CD4-positive, alpha-beta T cell treated with Interleukin-21 for 1 hour (primary cell): ENCODE results near the gene GLRX3.
"Not testable (repeated sequence)": the region's sequence is repeated elsewhere in the genome, so short reads cannot be mapped to it uniquely, and the experiment has no call there.

Source experiments
- DNase-seq: peaks from one replicate; pipeline ENCODE4 v3.0.0-alpha.2; 2020

GLRX3 gene

DNA sequence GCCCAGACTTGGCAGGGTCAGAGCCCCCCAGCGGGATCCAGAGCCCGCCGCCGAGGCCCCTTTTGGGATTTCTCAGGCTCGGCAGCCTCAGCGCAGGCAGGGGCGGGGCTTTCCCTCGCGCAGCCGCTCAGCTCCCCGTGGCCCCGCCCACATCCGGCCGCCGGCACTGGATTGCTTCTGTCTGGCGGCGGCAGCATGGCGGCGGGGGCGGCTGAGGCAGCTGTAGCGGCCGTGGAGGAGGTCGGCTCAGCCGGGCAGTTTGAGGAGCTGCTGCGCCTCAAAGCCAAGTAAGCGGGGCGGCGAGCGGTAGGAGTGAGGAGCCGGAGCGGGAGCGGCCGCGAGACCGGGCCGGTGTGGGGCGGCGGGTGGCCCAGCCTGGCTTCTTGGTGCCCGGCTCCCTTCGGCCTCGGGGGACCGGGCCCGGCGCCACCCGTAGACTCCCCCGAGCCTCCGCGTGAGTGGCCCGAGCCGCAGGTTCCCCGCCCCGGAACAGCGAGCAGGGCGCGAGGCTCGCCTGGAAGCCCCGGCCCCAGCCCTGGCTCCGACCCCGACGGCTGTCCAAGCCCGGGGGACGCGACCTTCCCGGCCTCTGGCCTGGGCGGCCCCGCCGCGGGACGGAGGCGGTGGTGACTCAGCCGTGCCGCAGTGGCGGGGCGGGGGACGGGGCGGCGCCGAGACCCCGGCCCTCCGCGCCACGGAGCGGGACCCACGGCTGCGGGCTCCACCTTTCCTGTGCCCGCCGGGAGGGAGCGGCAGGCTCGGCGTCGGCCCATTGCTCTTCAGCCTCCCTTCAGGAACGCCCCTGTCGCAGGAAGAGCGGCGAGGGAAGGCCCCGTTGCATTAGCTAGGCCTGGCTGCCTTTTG, at the start of gene GLRX3:
TSS of gene GLRX3 (plus strand) at position 166 of the 864 bp plus-strand sequence. CDS start at position 196, 30 bp downstream.
- peak; percentile 86 for DNase-seq

DNA sequence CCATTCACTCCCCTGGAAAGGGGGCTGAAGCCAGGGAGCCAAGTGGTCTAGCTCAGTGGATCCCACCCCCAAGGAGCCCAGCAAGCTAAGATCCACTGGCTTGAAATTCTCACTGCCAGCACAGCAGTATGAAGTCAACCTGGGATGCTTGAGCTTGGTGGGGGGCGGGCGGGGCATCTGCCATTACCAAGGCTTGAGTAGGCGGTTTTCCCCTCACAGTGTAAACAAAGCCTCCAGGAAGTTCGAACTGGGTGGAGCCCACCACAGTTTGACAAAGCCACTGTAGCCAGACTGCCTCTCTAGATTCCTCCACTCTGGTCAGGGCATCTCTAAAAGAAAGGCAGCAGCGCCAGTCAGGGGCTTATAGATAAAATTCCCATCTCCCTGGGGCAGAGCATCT, 45.6 kb upstream of the GLRX3 start:
- DNase-seq: not testable (repeated sequence)

DNA sequence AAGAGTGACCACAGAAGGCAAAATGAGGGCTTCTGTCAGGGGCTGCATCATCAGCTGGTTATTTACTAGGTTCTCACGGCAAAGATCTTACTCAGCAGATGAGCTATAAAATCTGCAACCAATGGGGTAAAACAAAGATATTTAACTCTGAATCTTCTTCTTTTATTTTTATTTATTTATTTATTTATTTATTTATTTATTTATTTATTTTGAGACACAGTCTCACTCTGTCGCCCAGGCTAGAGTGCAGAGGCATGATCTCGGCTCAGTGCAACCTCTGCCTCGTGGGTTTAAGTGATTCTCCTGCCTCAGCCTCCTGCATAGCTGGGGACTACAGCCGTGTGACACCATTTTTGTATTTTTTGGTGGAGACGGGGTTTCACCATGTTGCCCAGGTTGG, 36.8 kb upstream of the GLRX3 start:
- DNase-seq: no peak

DNA sequence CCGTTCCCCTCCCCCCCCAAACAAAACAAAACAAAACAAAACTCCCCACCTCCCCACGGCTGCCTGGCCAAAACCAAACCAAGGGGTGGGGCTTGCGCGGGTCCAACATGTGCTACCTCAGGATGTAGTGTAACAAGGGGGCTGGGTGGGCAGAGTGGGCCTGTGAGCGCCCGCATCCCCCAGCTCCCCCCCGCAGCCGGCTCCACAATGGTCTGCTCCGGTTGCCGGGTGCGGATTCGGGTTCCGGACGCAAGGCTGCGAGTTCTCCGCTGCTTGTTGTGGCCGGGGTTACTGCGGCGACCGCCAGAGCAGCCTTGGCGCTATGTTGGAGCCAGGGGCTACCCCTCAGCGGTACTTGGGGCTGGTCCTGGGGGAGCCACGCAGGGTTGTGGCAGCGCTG, 30.5 kb upstream of the GLRX3 start:
- no peak for DNase-seq

DNA sequence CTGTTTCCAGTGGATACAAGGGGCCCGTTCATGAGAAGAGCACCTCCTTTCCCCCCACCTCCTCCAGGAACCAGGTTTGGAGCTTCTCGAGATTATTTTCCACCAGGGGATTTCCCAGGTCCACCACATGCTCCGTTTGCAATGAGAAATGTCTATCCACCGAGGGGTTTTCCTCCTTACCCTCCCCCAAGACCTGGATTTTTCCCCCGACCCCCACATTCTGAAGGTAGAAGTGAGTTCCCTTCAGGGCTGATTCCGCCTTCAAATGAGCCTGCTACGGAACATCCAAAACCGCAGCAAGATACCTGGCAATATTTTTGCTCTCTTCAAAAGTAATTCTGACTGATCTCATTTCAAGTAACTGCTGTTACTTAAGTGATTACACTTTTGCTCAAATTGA, 28.0 kb upstream of the GLRX3 start:
- not testable (repeated sequence) for DNase-seq

DNA sequence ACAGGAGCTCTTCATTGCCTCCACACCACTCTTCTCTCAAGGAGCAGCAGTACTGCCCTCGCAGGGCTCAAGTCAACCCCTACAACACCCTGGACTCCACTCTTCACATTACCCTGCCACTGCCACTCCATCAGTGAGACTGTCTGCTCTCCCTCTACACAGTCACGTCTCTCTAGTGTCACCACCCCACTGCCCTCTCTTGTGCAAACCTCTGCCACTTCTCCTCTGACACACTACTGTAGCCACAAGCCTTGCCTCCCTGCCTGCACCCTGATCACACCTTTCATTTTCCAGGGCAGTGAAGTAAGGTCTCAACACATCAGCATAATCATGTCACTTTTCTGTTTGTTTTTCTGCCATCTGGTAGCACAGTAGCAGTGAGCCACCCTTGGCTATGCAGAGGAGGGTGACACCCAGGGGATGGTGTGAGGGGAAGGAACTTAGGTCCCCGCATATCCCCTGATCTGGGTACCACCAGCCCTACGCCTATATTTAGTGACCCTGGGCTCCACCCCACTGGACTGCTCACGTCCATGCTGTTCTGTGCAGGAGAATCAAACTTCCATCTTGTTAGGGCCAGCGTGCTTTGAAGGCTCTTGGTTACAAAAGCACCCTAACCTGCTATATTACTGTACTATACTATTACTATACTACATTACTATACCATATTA, 27.1 kb upstream of the GLRX3 start:
- DNase-seq: no peak

DNA sequence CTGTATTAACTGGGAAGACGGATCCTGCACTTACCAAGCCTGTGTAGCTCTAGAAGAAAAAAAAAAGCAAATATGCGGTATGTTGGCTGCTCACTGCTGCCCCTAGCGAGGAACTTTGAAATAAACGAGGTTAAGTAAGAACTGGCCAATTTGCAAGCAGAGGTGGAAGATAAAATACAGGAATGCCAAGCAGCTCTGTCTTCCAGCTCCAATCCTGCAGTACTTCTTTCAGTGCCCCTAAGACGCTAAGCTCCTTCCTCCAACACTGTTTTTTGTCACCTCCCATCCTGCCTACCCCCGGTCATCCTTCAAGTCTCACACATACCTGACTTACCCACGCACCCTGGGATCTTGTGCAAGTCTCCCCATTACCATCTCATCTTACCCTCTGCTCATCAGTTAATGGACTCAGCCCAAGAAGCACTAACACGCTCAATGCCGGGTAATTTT, 26.4 kb upstream of the GLRX3 start:
- DNase-seq: peak; percentile 84

DNA sequence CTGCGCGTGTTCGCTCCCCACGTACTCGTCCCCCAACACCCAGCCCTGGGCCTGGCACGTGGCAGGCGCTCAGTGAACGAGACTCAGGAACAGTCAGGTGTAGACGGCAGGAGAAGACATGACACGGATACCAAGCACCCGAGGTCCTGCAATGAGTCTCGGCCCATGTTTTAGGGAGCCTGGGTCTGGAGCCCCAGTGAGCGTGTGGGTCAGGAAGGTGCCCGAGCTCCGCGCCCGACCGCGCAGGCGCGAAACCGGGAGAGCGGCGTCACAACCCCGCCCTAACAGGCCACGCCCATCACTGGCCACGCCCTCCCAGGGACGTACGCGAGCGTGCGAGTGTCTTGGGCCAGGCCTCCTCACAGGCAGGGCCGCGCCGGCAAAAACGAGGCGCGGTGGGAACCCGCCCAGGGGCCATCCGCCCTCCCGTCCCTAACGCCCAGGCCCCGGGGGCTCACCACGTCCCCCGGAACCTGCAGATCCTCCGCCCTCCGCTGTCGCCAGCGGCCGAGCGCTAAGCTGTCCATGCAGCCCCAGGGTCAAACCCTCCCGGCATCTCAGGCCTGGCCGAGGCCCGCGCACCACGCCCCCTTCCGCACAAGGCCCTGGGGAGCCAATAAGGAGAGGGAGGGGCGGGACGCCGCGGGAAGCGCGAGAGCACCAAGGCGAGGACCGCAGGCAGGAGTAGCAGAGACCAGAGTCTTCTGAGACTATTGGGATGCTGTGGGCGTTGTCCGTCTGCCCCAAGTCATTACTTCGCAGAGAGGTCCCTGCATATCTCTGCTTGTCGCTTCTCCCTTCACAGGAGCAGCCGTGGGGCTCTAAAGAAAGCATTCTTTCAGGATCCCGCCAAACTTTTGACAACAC, 25.7 kb upstream of the GLRX3 start, which contains the start of gene C10orf143:
TSS of gene C10orf143 (minus strand) at position 585 of the 867 bp plus-strand sequence. CDS start at position 527, 58 bp downstream.
- peak; percentile 97 for DNase-seq

DNA sequence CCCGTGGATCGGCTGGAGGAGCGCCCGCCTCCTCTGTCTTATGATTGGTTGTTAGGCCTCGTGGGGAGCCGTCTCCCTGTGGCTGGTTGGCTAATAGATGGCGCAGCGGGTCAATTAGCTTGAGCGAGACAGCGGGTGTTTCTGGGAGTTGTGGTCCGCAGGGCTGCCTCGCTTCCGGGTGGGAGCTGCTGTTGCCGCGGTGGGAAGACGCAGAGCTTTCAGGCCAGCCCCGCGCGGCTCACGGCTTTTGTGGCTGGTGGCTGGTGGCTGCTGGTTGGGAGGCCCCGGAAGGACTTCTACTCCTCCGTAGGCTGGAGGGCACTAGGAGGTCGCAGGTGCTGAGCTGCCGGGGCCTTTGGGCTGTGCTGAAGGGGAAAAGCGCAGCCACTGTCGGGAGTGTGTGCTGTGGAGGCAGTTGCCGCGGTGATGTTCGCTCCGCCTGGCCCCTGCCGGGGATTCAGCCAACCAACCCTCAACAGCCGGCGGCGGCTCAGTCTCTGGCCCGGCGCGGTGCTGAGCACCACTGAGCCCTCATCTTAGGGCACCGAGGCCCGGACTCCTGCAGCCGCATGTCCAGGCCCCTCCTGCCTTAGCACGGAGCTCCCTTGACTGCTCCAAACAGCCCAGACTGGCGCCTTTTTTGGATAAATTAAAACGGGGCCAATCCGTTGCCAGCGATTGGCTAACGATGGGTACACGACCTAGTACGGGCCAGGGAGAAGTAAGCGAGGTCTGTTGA, 24.9 kb upstream of the GLRX3 start:
- peak; percentile 97 for DNase-seq

DNA sequence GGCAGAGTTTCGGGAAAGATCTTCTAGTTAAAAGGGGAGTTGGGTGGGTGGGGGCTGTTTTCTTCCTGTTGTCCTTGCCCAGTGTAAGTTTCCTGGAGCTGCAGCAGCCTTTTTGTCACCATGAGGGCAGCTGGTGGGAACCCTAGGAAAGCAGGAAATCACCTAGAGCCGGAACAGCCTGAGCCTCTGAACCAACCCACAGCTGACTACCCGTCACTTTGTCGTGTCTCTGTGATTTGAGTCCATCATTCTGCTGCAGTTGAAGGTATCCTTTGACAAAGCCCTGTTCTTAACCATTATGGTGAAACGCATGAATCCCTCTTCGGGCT, 24.4 kb upstream of the GLRX3 start:
- no peak for DNase-seq

DNA sequence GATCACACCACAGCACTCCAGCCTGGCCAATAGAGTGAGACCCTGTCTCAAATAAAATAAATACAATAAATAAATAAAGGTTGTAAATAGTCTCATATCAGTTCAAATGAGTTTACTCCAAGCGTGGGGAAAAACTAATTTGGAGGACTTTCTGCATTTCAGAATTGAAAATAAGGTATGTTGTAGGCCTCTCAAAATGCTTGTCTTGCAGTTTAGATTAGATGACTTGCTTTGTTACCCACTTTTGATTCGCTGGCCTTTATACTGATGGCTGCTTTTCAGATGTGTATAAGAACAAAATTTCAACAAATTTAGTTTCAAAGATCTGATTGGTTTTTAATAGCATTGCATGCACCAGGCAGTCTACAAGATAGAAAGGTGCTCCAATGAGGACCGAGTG, 23.4 kb upstream of the GLRX3 start:
- no peak for DNase-seq

DNA sequence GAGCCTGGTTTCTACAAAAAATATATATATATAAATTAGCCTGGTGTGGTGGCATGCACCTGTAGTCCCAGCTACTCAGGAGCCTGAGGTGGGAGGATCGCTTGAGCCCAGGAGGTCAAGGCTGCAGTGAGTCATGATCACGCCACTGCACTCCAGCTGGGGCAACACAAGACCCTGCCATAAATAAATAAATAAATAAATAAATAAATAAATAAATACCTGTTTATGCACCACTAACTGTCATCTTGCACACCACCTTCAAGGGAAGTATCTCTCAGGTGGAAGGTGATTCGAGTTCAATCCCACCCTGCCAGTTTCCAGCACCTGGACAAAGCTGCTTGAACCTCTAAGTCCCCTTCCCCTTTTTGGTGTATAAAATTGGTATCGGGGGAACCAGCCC, 19.2 kb upstream of the GLRX3 start:
- DNase-seq: not testable (repeated sequence)

DNA sequence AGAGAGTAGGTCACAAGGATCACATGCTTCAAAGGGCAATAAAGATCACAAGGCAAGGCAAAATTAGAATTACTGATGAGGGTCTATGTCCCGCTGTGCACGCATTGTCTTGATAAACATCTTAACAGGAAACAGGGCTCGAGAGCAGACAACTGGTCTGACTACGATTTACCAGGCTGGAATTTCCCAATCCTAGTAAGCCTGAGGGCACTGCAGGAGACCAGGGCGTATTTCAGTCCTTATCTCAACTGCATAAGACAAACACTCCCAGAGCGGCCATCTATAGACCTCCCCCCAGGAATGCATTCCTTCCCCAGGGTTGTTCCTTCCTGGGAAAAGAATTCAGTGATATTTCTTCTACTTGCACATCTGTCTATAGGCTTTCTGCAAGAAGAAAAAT, 18.7 kb upstream of the GLRX3 start:
- not testable (repeated sequence) for DNase-seq

DNA sequence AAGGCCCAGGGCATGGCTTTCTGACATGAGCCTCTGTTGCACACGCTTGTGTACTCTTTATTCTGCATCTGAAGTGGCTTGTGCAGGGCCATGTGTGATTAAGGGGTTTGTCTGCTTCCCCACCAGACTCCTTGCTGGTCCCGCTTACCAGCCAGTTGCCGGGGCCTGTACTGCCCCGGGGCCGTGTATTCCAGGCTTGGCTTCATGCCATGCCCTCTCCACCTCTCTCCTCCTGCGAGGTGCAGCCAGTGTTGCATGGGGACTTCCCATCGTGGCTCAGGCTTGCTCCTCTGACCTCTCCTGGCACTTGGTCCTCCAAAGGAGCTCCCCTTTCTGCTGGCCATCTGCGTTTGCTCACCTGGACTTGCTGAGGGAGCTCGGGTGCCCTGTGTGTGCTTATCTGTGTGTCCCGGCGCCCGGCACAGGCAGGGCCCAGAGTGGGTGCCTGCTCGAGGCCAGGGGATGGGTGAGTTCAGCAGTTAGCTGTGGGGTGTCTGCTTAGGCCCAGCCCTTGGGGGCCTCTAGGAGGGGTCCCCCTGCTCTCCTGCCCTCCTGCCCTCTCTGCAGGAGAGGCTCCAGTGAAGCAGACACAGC, 14.6 kb upstream of the GLRX3 start:
- DNase-seq: no peak

DNA sequence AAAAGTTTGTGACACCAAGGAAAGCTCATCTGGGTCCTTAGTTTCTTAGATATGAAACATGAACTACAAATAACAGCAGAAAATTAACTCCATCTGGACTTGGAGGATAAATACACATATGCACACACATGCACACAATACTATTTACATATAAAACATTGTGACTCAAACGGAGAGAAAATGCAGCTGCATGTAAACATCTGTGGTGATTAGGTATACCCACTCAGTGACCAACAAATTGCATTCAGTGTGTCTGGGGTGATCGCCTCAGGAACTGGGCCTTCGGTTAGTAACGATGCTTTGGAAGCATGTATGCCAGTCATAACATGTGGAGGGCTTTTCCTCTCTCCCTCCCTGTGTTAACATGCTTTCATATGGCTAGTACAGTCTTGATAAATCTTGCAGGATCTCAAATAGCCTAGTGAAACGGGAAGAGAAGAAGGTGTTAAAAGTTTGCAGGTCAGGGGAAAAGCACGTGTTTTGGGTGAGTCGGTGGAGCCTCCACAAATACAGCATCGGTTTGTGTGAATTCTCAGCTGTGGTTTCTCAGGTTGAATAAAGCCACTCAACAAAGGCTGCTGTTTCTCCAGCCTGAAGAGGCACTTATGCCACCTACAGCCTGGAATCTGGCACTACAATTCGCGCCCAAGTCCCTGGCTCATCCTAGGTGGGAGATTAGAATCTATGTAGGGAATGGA, 8.7 kb upstream of the GLRX3 start:
- DNase-seq: peak; percentile 67

DNA sequence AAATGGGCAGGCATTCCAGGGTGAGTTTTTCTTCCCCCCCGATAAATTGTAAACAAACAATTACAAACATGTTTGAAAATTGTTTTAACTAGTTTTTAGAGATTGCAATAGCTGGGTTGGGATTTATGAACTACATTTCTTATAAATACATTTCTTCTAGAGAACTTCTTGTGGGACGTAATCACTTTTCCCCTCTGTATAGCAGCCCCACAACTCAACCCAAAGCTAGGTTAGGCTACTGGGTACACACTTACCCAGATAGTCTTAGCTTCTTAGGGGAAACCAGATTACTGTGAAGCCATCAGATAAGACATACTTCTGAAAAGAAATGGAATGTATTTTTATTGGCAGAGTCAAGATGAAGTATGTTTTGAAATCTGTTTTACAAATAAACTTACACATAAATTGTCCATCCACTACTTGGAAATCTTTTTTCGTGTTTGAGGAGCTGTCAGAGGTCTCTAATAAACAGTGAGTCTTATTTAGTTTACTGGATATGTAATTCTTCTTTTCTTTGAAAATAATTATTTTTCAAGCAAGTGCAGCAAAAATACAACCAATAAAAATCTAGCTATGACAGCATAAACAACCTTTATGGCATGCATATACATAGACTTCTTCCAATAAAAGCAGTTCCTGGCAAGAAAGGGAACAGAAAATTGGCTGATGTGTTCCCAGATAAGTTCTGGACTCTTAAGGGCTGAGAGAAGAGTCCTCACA, 8.0 kb upstream of the GLRX3 start:
- no peak for DNase-seq

DNA sequence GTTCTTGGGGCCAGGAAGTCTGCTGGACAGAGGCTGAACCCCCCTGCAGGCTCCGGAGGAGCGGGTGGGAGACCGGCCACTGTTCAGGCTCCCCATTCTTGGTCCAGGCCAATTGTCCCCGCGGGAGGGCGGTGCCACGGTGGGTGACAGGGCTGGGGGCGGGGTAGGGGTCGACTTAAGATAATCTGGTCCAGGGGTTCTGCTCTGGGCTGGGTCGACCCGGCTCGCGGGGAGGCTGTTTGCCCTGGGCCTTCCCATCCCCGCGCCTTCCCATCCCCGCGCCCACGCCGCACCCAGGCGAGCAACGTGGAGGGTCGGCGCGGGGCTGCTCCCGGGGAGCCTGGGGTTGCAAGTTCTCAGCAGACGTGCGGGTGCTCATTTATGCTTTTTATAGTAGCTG, 7.3 kb upstream of the GLRX3 start:
- no peak for DNase-seq

DNA sequence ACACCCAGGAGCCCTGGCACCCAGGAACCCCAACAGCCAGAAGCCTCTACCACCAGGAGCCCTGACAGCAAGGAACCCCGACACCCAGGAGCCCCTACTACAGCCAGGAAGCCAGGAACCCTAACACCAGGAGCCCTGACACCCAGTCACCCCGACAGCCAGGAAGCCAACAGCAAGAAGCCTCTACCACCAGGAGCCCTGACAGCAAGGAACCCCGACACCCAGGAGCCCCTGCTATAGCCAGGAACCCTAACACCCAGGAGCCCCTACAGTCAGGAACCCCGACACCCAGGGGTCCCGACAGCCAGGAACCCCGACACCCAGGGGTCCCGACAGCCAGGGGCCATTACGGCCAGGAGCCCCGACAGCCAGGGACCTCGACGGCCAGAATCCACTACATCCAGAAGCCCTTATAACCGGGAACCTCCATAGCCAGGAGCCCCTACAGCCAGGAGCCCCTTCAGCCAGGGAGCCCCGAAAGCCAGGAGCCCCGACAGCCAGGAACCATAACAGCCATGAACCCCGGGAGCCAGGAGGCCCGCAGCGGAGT, 440 bp upstream of the GLRX3 start:
- no peak for DNase-seq

DNA sequence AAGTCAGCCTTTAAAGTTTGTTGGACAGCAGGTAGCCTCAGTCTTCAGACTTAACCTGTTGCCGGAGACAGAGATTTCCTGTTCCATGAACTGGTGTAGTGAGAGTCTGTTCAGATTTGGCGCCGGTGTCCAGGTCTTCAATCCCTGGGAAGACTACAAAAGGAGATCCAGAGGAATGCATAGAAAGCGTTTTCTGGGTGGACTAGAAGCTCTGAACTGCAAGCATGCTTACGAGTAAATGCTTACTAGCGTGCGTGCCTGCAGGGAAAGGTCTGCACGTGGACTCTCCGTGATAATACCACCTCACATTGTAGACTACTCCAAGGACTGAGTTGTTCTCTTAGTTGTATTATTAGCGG, 878 bp downstream of the GLRX3 start:
- no peak for DNase-seq

DNA sequence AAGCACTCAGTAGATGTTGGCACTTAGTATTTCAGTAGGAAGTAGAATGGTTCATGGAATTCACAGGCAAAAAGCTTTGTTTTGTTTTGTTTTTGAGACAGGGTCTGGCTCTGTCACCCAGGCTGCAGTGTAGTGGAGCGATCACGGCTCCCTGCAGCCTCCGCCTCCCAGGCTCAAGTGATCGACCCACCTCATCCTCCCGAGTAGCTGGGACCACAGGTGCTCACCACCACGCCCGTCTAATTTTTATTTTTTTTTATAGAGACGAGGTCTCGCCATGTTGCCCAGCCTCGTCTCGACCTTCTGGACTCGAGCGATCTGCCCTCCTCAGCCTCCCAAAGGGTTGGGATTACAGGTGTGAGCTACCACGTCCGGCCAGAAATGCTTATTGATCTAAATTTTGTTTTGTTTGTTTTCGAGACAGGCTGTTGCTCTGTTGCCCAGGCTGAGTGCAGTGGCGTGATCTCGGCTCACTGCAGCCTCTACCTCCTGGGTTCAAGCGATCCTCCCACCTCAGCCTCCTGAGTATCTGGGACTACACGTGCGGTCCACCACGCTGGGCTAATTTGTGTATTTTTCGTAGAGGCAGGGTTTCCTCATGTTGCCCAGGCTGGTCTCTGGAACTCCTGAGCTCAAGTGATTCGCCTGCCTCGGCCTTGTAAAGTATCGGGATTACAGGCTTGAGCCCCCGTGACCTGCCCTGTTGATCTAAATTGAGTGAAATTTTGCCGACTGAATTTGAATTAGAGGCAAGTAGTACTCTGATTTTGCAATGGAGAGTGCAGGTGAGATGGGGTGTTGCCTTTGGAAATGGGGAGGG, 1.7 kb downstream of the GLRX3 start:
- no peak for DNase-seq
